ENCODE measurements around the gene COMMD7. TPM values are rescaled to one million over a fixed set of nuclear protein-coding genes. Genes with fewer than 3 reads are reported as not detected.

COMMD7 gene
- total RNA-seq, 1 experiment from 2014 or later: 66.1 TPM

DNA sequence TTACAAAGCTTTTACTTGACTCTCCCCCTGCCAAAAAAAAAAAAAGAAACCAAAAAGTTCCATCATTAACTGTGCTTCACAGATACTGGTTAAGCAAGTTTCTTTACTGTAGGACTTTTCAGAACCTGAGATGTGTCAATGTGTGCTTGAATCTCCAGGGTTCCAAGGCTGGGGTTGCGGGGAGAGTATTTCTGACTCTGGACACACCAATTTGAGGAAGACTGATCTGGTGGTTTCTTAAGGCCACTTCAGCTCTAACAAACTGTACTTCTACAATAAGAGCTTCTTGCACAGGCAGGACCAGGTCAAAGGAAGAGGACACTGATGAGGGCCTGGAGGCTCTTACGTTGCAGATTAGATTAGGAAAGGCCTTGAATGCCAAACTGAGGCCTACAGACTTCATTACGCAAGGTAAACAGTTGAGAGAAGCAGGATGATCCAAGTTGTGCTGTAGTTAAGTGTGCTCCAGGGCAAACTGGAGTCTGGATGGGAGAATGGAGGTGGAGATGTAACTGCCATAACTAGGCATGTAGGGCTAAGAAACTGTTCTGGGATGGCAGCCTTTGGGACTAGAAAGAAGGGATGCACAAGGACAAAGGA, 24.4 kb downstream of the COMMD7 start:
- H2AFZ ChIP-seq (ENCODE audit: low read length): no peak overlapping the region
- H3K4me3 Mint-ChIP-seq: no peak overlapping the region
- no peaks in the 10 kb centered on the region; a peak in 1 of 5 replicates for H3K9me3 Mint-ChIP-seq
- no peak overlapping the region for H3K27ac ChIP-seq (ENCODE audit: insufficient read length, low read depth, low read length)
- no peak overlapping the region for H3K18ac ChIP-seq (ENCODE audit: insufficient read length, low read depth, low read length)
- no peaks in the 10 kb centered on the region for H3K79me2 ChIP-seq (ENCODE audit: insufficient read depth, low read length)
- no peak overlapping the region for H3K14ac ChIP-seq (ENCODE audit: insufficient read depth, low read length)
- H3K9me3 ChIP-seq (ENCODE audit: control insufficient read depth, low read depth, low read length): no peaks in the 10 kb centered on the region
- no peak overlapping the region for H3T11ph ChIP-seq (ENCODE audit: low read length)
- H2BK120ac ChIP-seq (ENCODE audit: low read depth, low read length, poor library complexity, severe bottlenecking): no peak overlapping the region
- no peak overlapping the region for H4K5ac ChIP-seq (ENCODE audit: insufficient read length, low read depth, low read length)
- no peaks in the 10 kb centered on the region for H3K4me1 Mint-ChIP-seq
- no CpG with 5 or more reads among the region's 3 CpGs for WGBS (ENCODE audit: extremely low coverage, insufficient read length, low lambda C conversion rate)
- no peak overlapping the region for H3K4ac ChIP-seq (ENCODE audit: low read depth, low read length)
- TF ChIP-seq, protein P1, sequence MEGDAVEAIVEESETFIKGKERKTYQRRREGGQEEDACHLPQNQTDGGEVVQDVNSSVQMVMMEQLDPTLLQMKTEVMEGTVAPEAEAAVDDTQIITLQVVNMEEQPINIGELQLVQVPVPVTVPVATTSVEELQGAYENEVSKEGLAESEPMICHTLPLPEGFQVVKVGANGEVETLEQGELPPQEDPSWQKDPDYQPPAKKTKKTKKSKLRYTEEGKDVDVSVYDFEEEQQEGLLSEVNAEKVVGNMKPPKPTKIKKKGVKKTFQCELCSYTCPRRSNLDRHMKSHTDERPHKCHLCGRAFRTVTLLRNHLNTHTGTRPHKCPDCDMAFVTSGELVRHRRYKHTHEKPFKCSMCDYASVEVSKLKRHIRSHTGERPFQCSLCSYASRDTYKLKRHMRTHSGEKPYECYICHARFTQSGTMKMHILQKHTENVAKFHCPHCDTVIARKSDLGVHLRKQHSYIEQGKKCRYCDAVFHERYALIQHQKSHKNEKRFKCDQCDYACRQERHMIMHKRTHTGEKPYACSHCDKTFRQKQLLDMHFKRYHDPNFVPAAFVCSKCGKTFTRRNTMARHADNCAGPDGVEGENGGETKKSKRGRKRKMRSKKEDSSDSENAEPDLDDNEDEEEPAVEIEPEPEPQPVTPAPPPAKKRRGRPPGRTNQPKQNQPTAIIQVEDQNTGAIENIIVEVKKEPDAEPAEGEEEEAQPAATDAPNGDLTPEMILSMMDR (conservative IDR thresholded peaks at IDR 0.05): no peak
- no peak for DNase-seq
- H3K4me1 ChIP-seq (ENCODE audit: insufficient read depth, low read length): no peaks in the 10 kb centered on the region
- no peak overlapping the region for H2BK12ac ChIP-seq (ENCODE audit: insufficient read length, low read depth, low read length)
- peak overlapping the region in 2 of 3 experiments; percentile 6 to 57; a peak in 3 of 7 replicates for H3K27ac Mint-ChIP-seq
- H4K91ac ChIP-seq (ENCODE audit: insufficient read length, low read depth, low read length): no peak overlapping the region
- no peak overlapping the region for H2BK5ac ChIP-seq (ENCODE audit: insufficient read length, low read length)
- H2BK15ac ChIP-seq (ENCODE audit: low read depth, low read length): no peak overlapping the region
- H3K27me3 Mint-ChIP-seq (ENCODE audit: low read depth): no peaks in the 10 kb centered on the region
- H3K9ac ChIP-seq (ENCODE audit: extremely low read depth, insufficient read length, low read length): peak overlapping the region; percentile 48
- H4K8ac ChIP-seq (replicated peaks; ENCODE audit: insufficient read length, low read depth, low read length): no peak overlapping the region
- H2BK20ac ChIP-seq (ENCODE audit: low read depth, low read length, poor library complexity, severe bottlenecking): no peak overlapping the region
- no peak overlapping the region for H3K23ac ChIP-seq (ENCODE audit: insufficient read length, low read depth, low read length)
- peaks cover 16 to 67% (median 43%) of the 10 kb centered on the region in 3 experiments; a peak in 6 of 7 replicates for H3K36me3 Mint-ChIP-seq (ENCODE audit: insufficient read depth in 1 of 3, low read depth in 3 of 3)
- no peaks in the 10 kb centered on the region for H3K27me3 ChIP-seq (ENCODE audit: insufficient read depth, low read length)
- no peak overlapping the region for H2AK5ac ChIP-seq (ENCODE audit: insufficient read length, low read length)
- H4K20me1 ChIP-seq (ENCODE audit: control insufficient read depth, insufficient read depth, insufficient read length): no peaks in the 10 kb centered on the region
- H3K23me2 ChIP-seq (ENCODE audit: insufficient read length, low read depth, low read length, poor library complexity, severe bottlenecking): no peaks in the 10 kb centered on the region
- no peak overlapping the region for H3K56ac ChIP-seq (ENCODE audit: insufficient read length, low read depth, low read length)
- H3K79me1 ChIP-seq (ENCODE audit: insufficient read depth, low read depth, low read length, poor library complexity, severe bottlenecking): no peaks in the 10 kb centered on the region
- H3K4me2 ChIP-seq (ENCODE audit: insufficient read depth, insufficient read length, low read length): no peak overlapping the region
